A673 (cell line): ENCODE results near the gene RASGEF1C.

Experiments used
- CTCF ChIP-seq: fragments of 300-800, 200-600 bp; sonication (generic); conservative IDR thresholded peaks from 2 replicates; pipeline ENCODE4 v1.5.1; 2017; ENCODE audit warnings: low read depth, mild to moderate bottlenecking, antibody characterized with exemption, low read length, moderate library complexity, mixed read lengths
- EZH2 ChIP-seq: fragments of 200-600 bp; sonication (generic); IDR thresholded peaks from 2 replicates; pipeline ENCODE4 v1.6.1; 2017; ENCODE audit warnings: borderline replicate concordance, low read depth, mild to moderate bottlenecking, mixed read lengths, antibody characterized with exemption, low read length; ENCODE audit not compliant: poor library complexity, severe bottlenecking

DNA sequence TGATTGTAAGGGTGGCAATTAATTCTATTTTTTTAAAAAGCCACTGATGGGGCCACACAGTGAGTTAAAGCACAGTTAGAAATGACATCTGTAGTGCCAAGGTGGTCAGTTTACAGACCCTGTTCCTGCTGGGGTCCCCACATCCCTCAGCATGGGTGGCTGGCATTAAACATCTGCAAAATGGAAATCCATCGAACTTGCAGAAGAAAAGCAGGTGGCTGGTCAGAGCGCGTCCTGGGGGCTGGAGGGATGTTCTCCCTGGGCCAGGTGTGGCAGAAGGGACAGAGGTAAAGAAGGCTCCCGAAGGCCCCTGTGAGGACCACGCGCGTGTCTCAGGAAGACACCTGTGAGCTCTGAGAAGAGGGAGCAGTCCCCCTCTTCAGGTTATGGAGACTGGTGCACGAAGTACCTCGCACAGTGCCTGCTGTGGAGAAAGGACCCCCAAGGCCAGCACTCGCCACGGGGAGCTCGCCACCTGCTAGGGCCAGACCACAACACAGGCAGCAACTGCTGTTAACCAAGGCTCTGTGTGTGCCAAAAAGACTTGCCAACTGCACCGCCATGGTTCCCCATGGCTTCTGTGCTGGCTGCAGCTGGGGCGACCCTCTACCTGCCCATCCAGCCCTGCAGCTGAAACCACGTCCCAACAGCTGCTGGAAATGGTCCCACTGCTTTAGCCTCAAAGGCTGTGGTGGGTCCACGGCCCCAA, 65.2 kb downstream of the RASGEF1C start:
- no peak for TF ChIP-seq CTCF
- TF ChIP-seq EZH2, result no peak
